Osteocyte (in vitro differentiated cells): Measurements from ENCODE around the gene BLOC1S4. TPM values are rescaled to one million over a fixed set of nuclear protein-coding genes. Genes with fewer than 3 reads are reported as not detected.

Source experiments
- DNase-seq: peaks from one replicate; pipeline ENCODE4 v3.0.0; 2021; ENCODE audit warnings: mixed read lengths; ENCODE audit not compliant: unreplicated experiment; ENCODE audit errors: extremely low spot score
- H3K27ac Mint-ChIP-seq: one replicate; pipeline ENCODE4 v1.8.0; 2021; ENCODE audit warnings: mild to moderate bottlenecking, mixed read lengths; ENCODE audit not compliant: unreplicated experiment
- H3K27me3 Mint-ChIP-seq: one replicate; pipeline ENCODE4 v1.8.0; 2021; ENCODE audit warnings: mixed read lengths; ENCODE audit not compliant: unreplicated experiment
- H3K36me3 Mint-ChIP-seq: one replicate; pipeline ENCODE4 v1.8.0; 2021; ENCODE audit warnings: mixed read lengths; ENCODE audit not compliant: unreplicated experiment
- H3K4me1 Mint-ChIP-seq: one replicate; pipeline ENCODE4 v1.8.0; 2021; ENCODE audit warnings: mixed read lengths; ENCODE audit not compliant: unreplicated experiment
- H3K4me3 Mint-ChIP-seq: one replicate; pipeline ENCODE4 v1.8.0; 2021; ENCODE audit warnings: mild to moderate bottlenecking, moderate library complexity, mixed read lengths; ENCODE audit not compliant: unreplicated experiment
- H3K9me3 Mint-ChIP-seq: one replicate; pipeline ENCODE4 v1.8.0; 2021; ENCODE audit warnings: mixed read lengths; ENCODE audit not compliant: unreplicated experiment
- CTCF ChIP-seq: fragments of 200-600 bp; sonication (generic); IDR thresholded peaks from 2 replicates; pipeline ENCODE4 v1.5.0; 2021; ENCODE audit warnings: antibody characterized with exemption, mild to moderate bottlenecking, moderate library complexity
- total RNA-seq: library from RNA; stranded (reverse); gene quantifications from 2 replicates; pipeline ENCODE4 v1.2.1, GENCODE V29; 2021

Gene BLOC1S4
- total RNA-seq, 1 donor from 2014 or later: 14.9 TPM

- Mint-ChIP-seq H3K4me1 (peaks cover 13% of the 10 kb centered on the region), H3K9me3 (no peaks in the 10 kb centered on the region), H3K27ac (peak overlapping the region; percentile 97), H3K4me3 (no peak overlapping the region), H3K36me3 (no peaks in the 10 kb centered on the region), H3K27me3 (peaks cover 3% of the 10 kb centered on the region)
- no peak for DNase-seq
- no peak for TF ChIP-seq CTCF
Measured at GRCh38 chr4:6733358-6734164, 17.6 kb downstream of the BLOC1S4 start.

GRCh38 chr4:6734165-6734786, 18.3 kb downstream of the BLOC1S4 start:
- DNase-seq: no peak

GRCh38 chr4:6739920-6740319, 23.9 kb downstream of the BLOC1S4 start:
- no peak overlapping the region for H3K27ac Mint-ChIP-seq
- H3K4me1 Mint-ChIP-seq: no peaks in the 10 kb centered on the region
- H3K36me3 Mint-ChIP-seq: no peaks in the 10 kb centered on the region
- TF ChIP-seq CTCF: no peak
- H3K9me3 Mint-ChIP-seq: no peaks in the 10 kb centered on the region
- no peak for DNase-seq
- H3K4me3 Mint-ChIP-seq: no peak overlapping the region
- peaks cover 5% of the 10 kb centered on the region for H3K27me3 Mint-ChIP-seq

More at GRCh38 chr4:6734165-6734786, 18.3 kb downstream of the BLOC1S4 start:
- Mint-ChIP-seq H3K9me3 (no peaks in the 10 kb centered on the region), H3K4me3 (no peak overlapping the region), H3K36me3 (no peaks in the 10 kb centered on the region), H3K4me1 (peaks cover 13% of the 10 kb centered on the region), H3K27me3 (peaks cover 3% of the 10 kb centered on the region), H3K27ac (no peak overlapping the region)
- no peak for TF ChIP-seq CTCF

- no peak for TF ChIP-seq CTCF
- DNase-seq: no peak
- Mint-ChIP-seq H3K27ac (no peak overlapping the region), H3K27me3 (peaks cover 5% of the 10 kb centered on the region), H3K4me3 (no peak overlapping the region), H3K4me1 (no peaks in the 10 kb centered on the region), H3K9me3 (no peaks in the 10 kb centered on the region), H3K36me3 (no peaks in the 10 kb centered on the region)
Measured at GRCh38 chr4:6740347-6740746, 24.4 kb downstream of the BLOC1S4 start.

GRCh38 chr4:6742507-6742906, 26.5 kb downstream of the BLOC1S4 start:
- no peak for DNase-seq
- Mint-ChIP-seq H3K4me1 (peaks cover 7% of the 10 kb centered on the region), H3K27ac (no peak overlapping the region), H3K27me3 (peaks cover 3% of the 10 kb centered on the region), H3K36me3 (no peaks in the 10 kb centered on the region), H3K9me3 (no peaks in the 10 kb centered on the region), H3K4me3 (no peak overlapping the region)
- TF ChIP-seq CTCF: no peak
